GM18867 (cell line): ENCODE data around the gene CDV3.

Experiments used
- ATAC-seq: cut with Tn5 transposase; IDR thresholded peaks from one replicate; pipeline ENCODE4 v1.9.1; 2021; ENCODE audit warnings: mild to moderate bottlenecking, moderate library complexity; ENCODE audit not compliant: unreplicated experiment

Gene CDV3

GRCh38 chr3:133568294-133569014 is 5.0 kb upstream of the CDV3 start:
- ATAC-seq, result no peak

- no peak for ATAC-seq
These were observed 3.1 kb upstream of the CDV3 start for GRCh38 chr3:133570139-133570936.

GRCh38 chr3:133570937-133571320 is 2.6 kb upstream of the CDV3 start:
- no peak for ATAC-seq

- peak; percentile 26 for ATAC-seq
These were observed 1.1 kb upstream of the CDV3 start for GRCh38 chr3:133572158-133573053.

- ATAC-seq, result peak; percentile 74
These were observed 345 bp upstream of the CDV3 start for GRCh38 chr3:133573054-133573628.

GRCh38 chr3:133574260-133574881 is 885 bp downstream of the CDV3 start:
- ATAC-seq, result peak; percentile 28

GRCh38 chr3:133575086-133575485 is 1.6 kb downstream of the CDV3 start:
- no peak for ATAC-seq

GRCh38 chr3:133576169-133576568 is 2.7 kb downstream of the CDV3 start:
- ATAC-seq, result no peak

- no peak for ATAC-seq
These were observed 5.2 kb downstream of the CDV3 start for GRCh38 chr3:133578548-133579191.

GRCh38 chr3:133583396-133583795 is 9.9 kb downstream of the CDV3 start:
- no peak for ATAC-seq

- ATAC-seq, result no peak
These were observed 14.5 kb downstream of the CDV3 start for GRCh38 chr3:133588035-133588434.

- ATAC-seq, result no peak
These were observed 15.4 kb downstream of the CDV3 start for GRCh38 chr3:133588784-133589465.

GRCh38 chr3:133589503-133589902 is 16.0 kb downstream of the CDV3 start:
- ATAC-seq, result no peak

- ATAC-seq, result no peak
These were observed 17.8 kb downstream of the CDV3 start for GRCh38 chr3:133591271-133591742.

GRCh38 chr3:133592843-133593242 is 19.4 kb downstream of the CDV3 start:
- ATAC-seq, result peak; percentile 58

GRCh38 chr3:133593243-133593642 is 19.8 kb downstream of the CDV3 start:
- ATAC-seq, result peak; percentile 29

GRCh38 chr3:133595341-133595740 is 21.9 kb downstream of the CDV3 start:
- ATAC-seq, result no peak

GRCh38 chr3:133598405-133598804 is 24.9 kb downstream of the CDV3 start:
- ATAC-seq, result no peak

GRCh38 chr3:133599280-133599679 is 25.8 kb downstream of the CDV3 start:
- ATAC-seq, result no peak
